ENCODE data around the gene SH3BP2.
A peak's percentile ranks its signal among the peaks of the same experiment; 100 is the strongest.
"Not testable (repeated sequence)": the region's sequence is repeated elsewhere in the genome, so short reads cannot be mapped to it uniquely, and the experiment has no call there.

SH3BP2 gene

DNA sequence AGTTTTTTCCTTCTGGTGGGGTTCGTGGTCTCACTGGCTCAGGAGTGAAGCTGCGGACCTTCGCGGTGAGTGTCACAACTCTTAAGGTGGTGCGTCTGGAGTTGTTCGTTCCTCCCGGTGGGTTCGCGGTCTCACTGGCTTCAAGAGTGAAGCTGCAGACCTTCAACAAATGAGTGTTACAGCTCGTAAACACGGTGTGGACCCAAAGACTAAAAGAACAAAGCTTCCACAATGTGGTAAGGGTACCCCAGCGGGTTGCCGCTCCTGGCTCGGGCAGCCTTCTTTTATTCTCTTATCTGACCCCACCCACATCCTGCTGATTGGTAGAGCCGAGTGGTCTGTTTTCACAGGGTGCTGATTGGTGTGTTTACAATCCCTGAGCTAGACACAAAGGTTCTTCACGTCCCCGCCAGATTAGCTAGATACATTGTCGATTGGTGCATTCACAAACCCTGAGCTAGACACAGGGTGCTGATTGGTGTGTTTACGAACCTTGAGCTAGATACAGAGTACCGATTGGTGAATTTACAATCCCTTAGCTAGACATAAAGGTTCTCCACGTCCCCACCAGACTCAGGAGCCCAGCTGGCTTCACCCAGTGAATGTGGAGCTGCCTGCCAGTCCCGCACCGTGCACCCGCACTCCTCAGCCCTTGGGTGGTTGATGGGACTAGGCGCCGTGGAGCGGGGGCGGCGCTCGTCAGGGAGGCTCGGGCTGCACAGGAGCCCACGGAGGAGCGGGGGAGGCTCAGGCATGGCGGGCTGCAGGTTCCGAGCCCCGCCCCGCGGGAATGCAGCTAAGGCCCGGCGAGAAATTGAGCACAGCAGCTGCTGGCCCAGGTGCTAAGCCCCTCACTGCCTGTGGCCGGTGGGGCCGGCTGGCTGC is 30.2 kb upstream of the SH3BP2 start:
- FAIRE-seq; DNase-seq (ENCODE audit: insufficient read length, low spot score): not testable (repeated sequence)

DNA sequence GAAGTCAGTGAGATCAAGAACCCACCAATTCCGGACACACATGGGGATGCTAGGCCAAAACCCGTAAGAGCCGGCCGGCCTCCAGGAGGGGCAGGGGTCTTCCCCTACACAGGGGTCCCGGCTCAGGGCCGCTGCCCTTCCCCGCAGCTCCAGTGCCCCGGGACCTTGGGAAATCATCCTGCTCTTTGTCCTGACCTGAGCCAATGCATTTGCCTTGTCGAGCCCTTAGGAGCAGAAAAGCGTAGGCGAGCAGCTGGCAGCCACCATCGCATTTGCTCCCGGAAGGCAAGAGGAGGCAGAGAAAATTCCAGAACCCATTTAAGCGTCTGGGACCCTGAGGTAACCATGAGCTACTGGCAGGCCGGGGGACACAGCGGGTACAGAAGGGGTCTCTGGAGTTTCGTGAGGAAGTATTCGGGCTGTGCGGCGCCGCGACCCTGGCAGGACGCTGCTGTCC is 29.3 kb upstream of the SH3BP2 start:
- FAIRE-seq (no peak), DNase-seq (ENCODE audit: insufficient read length, low spot score) (no peak)

DNA sequence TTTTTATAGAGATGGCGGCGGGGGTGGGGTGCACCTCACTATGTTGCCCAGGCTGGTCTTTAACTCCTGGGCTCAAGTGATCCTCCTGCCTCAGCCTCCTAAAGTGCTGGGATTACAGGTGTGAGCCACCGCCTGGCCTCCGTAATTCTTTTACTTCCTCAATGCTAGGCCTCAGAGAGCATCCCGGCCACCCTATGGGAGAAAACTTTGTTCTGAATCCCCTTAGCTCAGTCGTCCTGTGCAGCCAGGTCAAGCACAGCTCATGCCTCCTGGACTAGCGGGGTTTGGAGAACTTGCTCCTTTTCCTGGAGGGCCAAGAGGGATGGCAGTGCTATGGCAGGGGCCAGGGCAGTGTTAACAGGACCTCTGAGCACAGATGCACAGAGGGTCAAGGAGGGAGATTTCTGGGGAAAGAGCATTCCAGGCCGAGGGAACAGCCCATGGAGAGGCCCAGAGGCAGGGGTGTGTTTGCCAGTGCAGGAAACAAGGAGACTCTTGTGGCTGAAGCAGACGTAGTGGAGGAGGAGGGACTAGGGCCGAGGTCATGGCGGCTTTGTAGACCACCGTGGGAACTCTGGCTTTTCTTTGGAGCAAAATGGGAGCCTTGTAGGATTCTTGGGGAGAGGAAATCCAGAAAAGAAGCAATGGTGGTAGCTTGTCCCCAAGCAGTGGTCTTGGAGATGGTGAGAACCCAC is 26.9 kb upstream of the SH3BP2 start:
- FAIRE-seq (no peak), DNase-seq (ENCODE audit: insufficient read length, low spot score) (no peak)

DNA sequence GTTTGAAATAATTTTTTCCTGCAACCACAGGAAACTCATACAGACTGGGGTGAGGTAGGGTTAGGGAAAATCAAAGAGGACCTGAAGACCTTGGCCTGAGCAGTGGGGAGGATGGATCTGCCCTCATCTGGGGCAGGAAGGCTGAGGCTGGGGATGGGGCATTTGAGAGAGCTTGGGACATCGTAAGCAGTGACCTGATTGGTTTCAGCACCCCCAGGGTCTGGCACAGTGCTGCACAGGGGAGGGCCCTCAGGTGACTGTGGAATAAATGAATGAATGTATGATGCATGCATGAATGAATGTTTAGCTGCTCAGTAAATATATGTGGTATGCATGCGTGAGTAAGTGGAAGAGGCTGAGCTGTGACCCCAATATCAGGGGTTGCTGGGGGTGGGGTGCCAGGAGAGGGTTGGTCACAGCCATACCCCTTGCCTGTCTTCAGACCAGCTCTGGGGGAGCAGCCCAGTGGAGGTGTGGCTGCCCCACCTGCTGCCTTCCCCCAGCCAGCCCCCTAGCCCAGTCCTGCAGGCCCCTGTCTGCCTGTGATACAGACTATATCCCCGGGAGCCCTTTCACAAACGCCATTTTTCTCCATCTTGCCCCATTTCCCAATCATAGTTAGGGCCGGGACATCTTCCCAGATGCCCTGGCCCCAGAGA is 25.7 kb upstream of the SH3BP2 start:
- FAIRE-seq: no peak
- no peak for DNase-seq (ENCODE audit: insufficient read length, low spot score)

DNA sequence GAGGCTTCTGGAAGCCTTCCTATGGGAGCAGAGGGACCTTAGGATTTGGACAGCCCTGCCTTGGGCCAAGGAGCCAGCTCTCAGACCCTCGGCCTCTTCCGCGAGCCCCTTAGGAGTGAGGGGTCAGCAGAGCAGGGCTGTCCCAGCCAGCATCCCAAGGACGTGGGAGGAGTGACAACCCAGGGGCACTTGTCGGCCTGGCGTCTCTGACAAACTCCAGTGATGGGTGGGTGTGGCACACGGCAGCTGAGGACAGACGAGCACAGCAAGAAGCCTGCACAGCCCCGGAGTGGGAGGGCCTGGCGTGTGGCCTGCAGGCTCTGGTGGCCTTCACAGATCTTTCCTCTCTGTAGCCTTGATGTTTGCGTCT is 25.2 kb upstream of the SH3BP2 start:
- FAIRE-seq: no peak
- no peak for DNase-seq (ENCODE audit: insufficient read length, low spot score)

DNA sequence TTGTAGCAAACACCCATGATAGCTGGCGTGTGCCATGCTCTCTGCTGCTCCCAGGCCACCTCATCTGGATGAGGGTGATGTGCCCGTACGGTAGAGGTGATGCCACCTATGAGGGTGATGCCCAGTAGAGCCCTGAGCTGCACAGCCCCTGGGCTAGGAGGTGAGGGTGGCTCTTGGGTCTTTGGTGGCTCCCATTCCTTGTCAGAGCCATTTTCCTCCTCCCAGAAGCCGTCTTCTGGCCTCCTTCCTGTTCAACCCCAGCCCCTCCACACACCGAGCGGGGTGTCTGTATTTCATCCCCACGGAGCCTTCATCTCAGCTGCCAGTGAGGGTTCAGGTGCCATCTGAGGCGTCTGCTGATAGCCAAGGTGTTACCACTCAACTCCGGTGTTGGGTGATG is 24.8 kb upstream of the SH3BP2 start:
- no peak for DNase-seq (ENCODE audit: insufficient read length, low spot score)
- FAIRE-seq: no peak

DNA sequence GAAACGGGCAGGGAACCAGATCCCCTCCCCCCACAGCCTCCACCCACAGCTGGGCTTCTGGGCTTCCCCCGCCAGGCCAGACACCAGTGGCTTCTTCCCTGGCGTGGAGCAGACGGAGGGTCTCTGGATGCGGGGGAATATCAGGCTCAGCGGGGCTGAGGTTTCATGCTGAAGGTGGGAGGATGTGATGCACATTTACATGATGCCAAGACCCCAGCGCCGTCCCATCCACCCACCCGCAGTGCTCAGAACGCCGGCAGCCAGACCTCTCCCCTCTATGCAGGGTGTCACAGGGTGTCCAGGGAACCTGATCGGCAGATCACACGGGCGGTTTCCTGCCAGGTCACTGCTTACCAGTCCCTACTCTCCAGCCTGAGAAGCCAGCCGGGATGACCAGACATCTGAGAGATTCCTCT is 24.0 kb upstream of the SH3BP2 start:
- DNase-seq (ENCODE audit: insufficient read length, low spot score): no peak
- FAIRE-seq: no peak

DNA sequence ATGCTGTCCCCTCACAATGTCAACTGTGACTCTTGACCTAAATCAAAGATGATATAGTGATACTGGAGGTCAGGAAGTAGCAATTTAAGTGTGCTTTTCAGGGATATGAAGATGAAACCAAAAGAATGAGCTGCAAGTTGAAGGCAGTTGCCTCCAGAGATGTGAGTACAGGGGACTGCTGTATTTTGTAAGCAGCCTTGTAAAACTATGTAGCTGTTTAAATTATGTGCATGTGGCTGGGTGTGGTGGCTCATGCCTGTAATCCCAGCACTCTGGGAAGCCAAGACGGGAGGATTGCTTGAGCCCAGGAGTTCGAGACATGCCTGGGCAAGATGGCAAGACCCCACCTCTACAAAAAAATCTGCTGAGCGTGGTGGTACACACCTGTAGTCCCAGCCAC is 21.6 kb upstream of the SH3BP2 start:
- DNase-seq (ENCODE audit: insufficient read length, low spot score) (no peak), FAIRE-seq (no peak)

DNA sequence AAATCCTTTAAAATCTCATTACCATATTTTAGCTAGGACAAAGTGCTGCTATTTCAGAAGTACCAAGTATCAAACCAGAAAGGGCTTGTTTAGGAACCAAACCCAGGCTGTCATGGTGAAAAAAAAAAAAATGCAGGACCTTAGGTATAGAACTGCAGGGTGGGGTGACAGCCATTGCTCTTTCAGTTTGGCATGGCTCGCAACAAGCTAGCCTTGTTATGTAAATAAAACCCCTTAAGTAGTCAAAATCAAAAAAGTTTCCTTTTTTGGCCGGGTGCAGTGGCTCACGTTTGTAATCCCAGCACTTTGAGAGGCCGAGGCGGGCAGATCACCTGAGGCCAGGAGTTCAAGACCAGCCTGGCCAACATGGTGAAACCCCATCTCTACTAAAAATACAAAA is 12.2 kb upstream of the SH3BP2 start:
- not testable (repeated sequence) for FAIRE-seq; DNase-seq (ENCODE audit: insufficient read length, low spot score)

DNA sequence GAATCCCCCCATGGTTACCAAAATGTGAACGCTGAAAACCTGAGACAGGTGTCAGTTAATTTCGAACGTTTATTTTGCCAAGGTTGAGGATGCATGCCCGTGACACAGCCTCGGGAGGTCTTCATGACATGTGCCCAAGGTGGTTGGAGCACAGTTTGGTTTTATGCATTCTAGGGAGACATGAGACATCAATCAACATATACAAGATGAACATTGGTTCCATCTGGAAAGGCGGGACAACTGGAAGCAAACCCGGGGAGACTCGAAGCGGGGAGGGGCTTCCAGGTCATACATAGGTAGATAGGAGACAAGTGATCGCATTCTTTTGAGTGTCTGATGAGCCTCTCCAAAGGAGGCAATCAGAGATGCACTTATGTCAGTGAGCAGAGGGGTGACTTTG is 11.0 kb upstream of the SH3BP2 start:
- no peak for FAIRE-seq
- no peak for DNase-seq (ENCODE audit: insufficient read length, low spot score)

DNA sequence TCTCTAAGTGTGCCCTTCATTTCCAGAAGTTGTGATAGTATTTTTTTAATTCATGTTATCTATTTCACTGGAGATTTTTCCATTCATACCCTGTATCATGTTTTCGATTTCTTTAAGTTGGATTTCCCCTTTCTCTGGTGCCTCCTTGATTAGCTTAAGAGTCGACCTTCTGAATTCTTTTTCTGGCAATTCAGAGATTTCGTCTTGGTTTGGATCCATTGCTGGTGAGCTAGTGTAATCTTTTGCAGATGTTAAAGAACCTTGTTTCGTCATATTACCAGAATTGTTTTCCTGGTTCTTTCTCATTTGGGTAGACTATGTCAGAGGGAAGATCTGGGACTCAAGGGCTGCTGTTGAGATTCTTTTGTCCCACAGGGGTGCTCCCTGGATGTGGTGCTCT is 9.1 kb upstream of the SH3BP2 start:
- DNase-seq (ENCODE audit: insufficient read length, low spot score): no peak
- FAIRE-seq: no peak

DNA sequence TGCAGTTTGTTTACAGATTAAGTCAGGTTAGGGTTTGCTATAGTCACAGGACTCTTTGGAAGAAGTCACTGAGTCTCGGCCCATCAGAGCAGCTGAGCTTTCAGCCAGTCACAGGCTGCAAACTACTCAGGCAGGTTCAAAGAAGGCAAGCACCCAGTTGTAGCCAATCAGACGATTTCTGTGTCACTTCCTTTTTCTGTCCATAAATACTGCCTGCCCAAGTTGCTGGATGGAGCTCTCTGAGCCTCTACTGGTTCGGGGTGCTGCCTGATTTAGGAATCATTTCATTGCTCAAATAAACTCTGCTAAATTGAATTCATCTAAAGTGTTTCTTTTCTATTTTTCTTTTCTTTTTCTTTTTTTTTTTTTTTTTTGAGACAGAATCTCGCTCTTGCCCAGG is 7.3 kb upstream of the SH3BP2 start:
- no peak for DNase-seq (ENCODE audit: insufficient read length, low spot score)
- no peak for FAIRE-seq

DNA sequence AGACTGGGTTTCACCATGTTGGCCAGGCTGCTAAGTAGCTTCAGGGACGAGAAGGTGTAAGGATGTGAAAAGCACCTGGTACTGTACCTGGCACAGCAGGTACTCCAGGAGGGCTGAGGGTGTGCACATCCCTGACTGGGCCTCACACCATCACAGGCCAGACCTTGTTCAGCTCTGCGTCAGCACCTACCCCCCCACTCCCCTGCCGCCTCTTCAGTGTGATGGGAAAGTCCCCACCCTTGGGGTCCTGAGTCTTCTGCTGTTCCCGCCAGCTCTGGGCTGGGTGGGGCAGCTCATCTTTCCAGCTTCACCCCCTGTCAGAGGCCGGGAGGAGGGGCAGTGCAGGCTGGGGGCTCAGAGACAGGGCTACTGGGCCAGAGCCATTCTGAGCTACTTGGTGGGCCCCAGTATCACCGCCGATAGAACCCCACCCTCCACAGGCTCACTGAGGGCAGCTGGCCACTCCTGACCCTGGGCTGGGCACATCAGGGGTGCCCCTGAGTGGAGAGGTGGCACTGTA is 6.7 kb upstream of the SH3BP2 start:
- DNase-seq (ENCODE audit: insufficient read length, low spot score) (no peak), FAIRE-seq (no peak)

DNA sequence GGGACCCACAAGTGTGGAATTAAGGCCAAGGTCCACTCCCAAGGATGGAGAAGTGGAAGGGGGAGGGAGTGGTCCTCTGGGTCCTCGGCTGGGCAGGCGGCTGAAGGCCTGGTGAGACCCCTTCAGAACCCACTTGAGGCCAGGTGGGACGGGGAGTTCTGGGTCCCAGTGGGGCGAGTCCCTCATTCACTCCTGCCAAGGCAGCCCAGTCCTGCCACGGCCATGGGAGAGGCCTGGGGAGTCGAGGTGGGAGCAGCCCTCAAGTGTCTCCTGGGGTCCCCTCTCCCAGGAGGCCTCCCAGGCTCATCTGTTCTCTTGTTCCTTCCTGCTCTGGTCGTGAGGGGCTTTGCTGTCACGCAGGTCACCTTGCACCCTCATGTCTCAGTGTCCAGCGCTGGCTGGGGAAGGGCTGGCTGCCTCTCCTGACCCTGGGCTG is 6.1 kb upstream of the SH3BP2 start:
- FAIRE-seq: no peak

DNA sequence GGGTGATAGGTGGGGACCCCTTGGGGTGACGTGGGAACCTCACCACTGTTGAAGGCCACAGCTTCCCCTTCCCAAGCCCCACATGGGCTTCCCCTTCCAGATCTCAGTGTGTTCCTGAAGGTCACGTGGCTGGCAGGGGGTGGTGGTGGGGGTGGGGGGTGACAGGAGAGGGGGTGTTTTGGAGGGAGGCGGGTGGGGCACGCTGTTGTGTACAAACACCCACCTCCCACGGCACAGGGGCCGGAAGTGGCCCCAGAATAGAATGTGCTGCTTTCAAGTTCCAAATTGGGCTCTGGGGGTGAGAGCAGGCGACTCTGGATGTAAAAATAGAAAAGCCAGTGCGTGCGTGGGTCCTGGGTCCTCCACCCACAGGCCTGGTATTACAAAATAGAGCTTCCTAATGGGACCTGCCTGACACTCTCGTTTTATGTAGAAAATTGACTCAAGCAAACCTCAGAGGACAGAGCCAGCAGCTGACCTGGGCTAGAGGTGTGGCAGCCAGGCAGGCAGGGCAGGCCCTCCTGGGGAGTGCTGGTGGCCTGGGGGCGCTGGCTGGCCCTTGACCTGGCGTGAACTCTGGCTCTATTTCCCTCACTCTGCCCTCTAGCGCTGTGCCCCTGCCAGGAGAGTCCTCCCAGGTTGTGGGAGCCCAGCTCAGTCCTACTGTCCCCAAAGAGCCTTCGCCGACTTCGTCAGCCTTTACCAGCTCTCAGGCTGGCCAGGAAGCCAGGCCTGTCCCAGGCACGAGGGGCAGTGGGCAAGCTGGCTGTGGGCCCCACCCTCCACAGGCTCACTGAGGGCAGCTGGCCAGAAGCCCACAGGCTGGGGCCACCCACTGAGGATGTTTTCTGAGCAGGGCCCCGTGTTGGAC is 5.4 kb upstream of the SH3BP2 start:
- no peak for DNase-seq (ENCODE audit: insufficient read length, low spot score)

More for the DNA sequence above, 6.1 kb upstream of the SH3BP2 start:
- no peak for DNase-seq (ENCODE audit: insufficient read length, low spot score)

DNA sequence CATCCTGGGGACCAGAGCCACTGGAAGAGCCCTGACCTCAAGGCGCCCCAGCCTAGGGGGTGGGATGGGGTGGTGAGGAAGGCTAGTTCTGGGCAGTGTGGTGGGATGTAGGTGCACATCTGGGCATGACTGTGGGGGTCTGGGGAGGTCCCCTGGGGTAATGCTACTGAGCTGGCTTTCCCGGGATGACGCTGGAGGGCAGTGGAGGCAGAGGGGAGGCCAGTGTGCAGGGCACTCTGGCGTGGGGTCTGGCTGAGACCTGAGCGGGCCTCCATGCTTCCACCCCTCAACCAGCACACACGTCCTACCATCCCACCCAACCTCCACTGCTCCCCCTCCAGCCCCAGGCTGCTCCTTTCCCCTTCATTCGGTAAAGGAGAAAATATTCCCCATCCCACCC is 4.8 kb upstream of the SH3BP2 start:
- FAIRE-seq: peak; percentile 16

More for the DNA sequence above, 5.4 kb upstream of the SH3BP2 start:
- no peak for FAIRE-seq

DNA sequence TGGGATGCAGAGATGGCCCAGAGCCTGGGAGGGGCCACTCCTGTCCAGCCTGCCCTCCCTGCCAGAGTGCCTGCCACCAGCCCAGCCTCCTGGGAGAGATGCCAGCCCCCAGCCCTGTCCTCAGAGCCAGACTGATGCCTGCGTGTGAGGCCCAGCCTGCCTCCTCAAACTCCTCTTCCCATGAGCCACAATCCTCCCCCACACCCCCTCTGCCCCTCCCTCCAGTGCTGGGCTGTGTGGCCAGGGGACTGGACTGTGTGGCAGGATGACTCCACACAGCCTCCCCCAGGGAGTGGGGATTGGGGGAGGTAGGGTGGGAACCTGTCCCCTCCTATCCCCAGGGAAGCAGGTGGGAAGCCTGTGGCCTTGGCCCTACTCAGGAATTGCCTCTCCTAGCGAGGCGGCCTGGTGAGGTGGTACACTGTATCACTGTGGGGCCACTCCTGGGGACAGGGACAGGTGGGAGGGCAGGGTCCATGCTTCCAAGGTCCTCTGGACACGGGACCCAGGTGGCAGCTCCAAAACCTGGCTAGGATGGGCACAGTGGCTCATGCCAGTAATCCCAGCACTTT is 4.3 kb upstream of the SH3BP2 start:
- FAIRE-seq (no peak), DNase-seq (ENCODE audit: insufficient read length, low spot score) (no peak)

More for the DNA sequence above, 4.8 kb upstream of the SH3BP2 start:
- DNase-seq (ENCODE audit: insufficient read length, low spot score): no peak

DNA sequence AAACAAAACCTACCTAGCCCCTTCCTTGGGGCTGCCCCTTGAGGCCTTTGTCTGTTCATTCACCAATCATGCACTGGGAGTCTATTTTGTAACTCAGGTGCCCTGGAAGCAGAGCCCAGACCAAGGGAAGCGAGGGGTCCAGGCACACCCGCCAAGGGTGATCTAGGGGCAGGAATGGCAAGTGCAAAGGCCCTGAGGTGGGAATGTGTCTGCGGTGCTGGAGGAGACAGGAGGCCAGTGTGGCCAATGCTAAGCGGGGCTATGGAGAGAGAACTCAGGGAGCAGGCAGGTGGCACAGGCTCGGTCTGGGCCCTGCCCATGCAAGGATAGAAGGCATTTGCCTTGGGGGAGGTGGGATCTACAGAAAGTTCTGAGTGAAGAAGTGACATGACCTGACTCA is 3.5 kb upstream of the SH3BP2 start:
- DNase-seq (ENCODE audit: insufficient read length, low spot score) (no peak), FAIRE-seq (no peak)

DNA sequence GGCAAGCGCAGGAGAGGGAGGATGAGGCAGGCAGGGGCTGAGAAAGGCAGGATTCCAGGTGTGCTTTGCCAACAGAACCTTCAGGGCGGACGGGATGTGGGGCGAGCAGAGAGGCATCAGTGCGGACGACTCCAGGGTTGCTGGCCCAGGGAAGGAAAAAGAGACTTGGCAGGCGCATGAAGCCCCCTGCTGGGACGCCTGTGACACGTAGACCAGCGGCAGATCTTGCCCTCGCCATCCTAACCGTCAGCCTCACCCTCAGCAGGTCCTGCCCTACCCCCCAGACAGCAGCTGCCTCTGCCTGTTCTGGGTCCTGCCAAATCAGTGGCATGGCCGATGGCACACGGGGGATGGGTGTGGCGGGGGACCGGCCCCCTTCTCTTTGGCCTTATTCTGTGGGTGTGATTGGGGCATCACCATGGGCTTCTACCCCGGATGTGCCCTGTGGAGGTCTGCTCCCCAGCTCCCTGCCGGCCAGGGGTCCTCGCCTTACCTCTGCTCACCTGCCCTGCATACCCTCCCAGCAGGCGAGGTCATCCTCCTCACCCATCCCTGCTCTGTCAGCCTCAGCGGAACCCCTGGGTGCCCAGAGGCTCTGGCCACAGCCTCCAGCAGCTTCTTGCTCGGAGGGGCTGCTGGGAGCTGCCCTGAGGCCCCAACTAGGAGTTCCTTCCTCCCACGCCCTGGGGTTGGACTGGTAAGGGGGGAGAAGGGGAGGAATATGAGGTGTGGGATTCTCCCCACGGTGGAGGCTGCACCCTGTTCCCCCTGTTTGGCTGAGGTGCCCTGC is 2.9 kb upstream of the SH3BP2 start:
- DNase-seq (ENCODE audit: insufficient read length, low spot score) (no peak), FAIRE-seq (no peak)
